ENCODE data around the gene LILRB3.
A peak's percentile ranks its signal among the peaks of the same experiment; 100 is the strongest.

DNA sequence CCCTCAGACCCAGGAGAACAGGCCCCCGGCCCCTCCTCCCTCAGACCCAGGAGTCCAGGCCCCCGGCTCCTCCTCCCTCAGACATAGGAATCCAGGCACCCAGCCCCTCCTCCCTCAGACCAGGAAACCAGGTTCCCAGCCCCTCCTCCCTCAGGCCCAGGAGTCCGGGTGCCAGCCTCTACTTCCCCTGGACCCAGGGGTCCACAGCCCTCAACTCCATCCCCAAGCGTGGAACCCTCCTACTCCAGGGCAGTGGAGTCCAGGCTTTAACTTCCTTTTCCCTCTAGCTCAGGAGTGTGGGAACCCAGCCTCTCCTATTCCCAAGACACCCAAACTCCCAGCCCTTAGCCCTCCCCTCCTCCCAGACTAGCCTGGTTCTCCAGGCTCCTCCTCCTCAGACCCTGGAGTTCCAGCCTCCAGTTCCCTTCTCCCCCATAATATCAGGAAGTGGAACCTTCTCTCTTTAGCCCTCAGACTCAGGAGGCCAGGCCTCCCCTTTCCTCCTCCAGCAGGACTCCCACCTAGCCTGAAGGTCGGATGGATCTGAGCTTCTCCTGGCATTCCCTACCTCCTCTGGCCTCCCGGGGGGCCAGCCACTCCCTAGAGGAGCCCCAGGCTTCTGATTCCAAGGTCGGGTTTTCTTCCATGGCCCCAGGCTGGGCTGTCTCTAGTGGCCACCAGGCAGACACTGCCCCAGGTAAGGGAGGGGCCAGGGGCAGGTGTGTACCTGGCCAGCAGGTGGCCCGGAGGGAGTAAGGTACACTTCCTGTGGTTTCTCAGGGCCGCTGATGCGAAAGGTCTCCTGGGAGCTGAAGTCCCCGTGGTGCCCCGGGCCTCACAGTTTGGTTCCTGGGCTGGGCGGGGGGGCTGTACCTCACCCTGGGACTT, 50.1 kb downstream of the LILRB3 start, which contains the start of gene TMC4:
- TF ChIP-seq, protein P1, sequence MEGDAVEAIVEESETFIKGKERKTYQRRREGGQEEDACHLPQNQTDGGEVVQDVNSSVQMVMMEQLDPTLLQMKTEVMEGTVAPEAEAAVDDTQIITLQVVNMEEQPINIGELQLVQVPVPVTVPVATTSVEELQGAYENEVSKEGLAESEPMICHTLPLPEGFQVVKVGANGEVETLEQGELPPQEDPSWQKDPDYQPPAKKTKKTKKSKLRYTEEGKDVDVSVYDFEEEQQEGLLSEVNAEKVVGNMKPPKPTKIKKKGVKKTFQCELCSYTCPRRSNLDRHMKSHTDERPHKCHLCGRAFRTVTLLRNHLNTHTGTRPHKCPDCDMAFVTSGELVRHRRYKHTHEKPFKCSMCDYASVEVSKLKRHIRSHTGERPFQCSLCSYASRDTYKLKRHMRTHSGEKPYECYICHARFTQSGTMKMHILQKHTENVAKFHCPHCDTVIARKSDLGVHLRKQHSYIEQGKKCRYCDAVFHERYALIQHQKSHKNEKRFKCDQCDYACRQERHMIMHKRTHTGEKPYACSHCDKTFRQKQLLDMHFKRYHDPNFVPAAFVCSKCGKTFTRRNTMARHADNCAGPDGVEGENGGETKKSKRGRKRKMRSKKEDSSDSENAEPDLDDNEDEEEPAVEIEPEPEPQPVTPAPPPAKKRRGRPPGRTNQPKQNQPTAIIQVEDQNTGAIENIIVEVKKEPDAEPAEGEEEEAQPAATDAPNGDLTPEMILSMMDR (conservative IDR thresholded peaks at IDR 0.05; ENCODE audit: low read depth in 2 of 2): peak; percentile 39 to 51
- TF ChIP-seq POLR2AphosphoS5 (IDR thresholded peaks at IDR 0.05; ENCODE audit: low read depth): peak; percentile 58
- TF ChIP-seq EZH2phosphoT487 (IDR thresholded peaks at IDR 0.05; ENCODE audit: unreplicated experiment): no peak
- TF ChIP-seq, protein P2, sequence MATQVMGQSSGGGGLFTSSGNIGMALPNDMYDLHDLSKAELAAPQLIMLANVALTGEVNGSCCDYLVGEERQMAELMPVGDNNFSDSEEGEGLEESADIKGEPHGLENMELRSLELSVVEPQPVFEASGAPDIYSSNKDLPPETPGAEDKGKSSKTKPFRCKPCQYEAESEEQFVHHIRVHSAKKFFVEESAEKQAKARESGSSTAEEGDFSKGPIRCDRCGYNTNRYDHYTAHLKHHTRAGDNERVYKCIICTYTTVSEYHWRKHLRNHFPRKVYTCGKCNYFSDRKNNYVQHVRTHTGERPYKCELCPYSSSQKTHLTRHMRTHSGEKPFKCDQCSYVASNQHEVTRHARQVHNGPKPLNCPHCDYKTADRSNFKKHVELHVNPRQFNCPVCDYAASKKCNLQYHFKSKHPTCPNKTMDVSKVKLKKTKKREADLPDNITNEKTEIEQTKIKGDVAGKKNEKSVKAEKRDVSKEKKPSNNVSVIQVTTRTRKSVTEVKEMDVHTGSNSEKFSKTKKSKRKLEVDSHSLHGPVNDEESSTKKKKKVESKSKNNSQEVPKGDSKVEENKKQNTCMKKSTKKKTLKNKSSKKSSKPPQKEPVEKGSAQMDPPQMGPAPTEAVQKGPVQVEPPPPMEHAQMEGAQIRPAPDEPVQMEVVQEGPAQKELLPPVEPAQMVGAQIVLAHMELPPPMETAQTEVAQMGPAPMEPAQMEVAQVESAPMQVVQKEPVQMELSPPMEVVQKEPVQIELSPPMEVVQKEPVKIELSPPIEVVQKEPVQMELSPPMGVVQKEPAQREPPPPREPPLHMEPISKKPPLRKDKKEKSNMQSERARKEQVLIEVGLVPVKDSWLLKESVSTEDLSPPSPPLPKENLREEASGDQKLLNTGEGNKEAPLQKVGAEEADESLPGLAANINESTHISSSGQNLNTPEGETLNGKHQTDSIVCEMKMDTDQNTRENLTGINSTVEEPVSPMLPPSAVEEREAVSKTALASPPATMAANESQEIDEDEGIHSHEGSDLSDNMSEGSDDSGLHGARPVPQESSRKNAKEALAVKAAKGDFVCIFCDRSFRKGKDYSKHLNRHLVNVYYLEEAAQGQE (IDR thresholded peaks at IDR 0.05; ENCODE audit: unreplicated experiment): no peak
- no peak for TF ChIP-seq CREB1 (CRISPR knock-in tag; IDR thresholded peaks at IDR 0.05; ENCODE audit: low read depth)
- TF ChIP-seq EZH2 (IDR thresholded peaks at IDR 0.05; ENCODE audit: low read depth, unreplicated experiment): no peak
- TF ChIP-seq JUNB (IDR thresholded peaks at IDR 0.05; ENCODE audit: unreplicated experiment): no peak
- TF ChIP-seq, protein P3, sequence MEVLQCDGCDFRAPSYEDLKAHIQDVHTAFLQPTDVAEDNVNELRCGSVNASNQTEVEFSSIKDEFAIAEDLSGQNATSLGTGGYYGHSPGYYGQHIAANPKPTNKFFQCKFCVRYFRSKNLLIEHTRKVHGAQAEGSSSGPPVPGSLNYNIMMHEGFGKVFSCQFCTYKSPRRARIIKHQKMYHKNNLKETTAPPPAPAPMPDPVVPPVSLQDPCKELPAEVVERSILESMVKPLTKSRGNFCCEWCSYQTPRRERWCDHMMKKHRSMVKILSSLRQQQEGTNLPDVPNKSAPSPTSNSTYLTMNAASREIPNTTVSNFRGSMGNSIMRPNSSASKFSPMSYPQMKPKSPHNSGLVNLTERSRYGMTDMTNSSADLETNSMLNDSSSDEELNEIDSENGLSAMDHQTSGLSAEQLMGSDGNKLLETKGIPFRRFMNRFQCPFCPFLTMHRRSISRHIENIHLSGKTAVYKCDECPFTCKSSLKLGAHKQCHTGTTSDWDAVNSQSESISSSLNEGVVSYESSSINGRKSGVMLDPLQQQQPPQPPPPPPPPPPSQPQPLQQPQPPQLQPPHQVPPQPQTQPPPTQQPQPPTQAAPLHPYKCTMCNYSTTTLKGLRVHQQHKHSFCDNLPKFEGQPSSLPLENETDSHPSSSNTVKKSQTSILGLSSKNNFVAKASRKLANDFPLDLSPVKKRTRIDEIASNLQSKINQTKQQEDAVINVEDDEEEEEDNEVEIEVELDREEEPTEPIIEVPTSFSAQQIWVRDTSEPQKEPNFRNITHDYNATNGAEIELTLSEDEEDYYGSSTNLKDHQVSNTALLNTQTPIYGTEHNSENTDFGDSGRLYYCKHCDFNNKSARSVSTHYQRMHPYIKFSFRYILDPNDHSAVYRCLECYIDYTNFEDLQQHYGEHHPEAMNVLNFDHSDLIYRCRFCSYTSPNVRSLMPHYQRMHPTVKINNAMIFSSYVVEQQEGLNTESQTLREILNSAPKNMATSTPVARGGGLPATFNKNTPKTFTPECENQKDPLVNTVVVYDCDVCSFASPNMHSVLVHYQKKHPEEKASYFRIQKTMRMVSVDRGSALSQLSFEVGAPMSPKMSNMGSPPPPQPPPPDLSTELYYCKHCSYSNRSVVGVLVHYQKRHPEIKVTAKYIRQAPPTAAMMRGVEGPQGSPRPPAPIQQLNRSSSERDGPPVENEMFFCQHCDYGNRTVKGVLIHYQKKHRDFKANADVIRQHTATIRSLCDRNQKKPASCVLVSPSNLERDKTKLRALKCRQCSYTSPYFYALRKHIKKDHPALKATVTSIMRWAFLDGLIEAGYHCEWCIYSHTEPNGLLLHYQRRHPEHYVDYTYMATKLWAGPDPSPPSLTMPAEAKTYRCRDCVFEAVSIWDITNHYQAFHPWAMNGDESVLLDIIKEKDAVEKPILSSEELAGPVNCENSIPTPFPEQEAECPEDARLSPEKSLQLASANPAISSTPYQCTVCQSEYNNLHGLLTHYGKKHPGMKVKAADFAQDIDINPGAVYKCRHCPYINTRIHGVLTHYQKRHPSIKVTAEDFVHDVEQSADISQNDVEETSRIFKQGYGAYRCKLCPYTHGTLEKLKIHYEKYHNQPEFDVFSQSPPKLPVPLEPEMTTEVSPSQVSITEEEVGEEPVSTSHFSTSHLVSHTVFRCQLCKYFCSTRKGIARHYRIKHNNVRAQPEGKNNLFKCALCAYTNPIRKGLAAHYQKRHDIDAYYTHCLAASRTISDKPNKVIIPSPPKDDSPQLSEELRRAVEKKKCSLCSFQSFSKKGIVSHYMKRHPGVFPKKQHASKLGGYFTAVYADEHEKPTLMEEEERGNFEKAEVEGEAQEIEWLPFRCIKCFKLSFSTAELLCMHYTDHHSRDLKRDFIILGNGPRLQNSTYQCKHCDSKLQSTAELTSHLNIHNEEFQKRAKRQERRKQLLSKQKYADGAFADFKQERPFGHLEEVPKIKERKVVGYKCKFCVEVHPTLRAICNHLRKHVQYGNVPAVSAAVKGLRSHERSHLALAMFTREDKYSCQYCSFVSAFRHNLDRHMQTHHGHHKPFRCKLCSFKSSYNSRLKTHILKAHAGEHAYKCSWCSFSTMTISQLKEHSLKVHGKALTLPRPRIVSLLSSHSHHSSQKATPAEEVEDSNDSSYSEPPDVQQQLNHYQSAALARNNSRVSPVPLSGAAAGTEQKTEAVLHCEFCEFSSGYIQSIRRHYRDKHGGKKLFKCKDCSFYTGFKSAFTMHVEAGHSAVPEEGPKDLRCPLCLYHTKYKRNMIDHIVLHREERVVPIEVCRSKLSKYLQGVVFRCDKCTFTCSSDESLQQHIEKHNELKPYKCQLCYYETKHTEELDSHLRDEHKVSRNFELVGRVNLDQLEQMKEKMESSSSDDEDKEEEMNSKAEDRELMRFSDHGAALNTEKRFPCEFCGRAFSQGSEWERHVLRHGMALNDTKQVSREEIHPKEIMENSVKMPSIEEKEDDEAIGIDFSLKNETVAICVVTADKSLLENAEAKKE (CRISPR knock-in tag; IDR thresholded peaks at IDR 0.05): 0 out of 2 replicates have a peak, but pooled peaks have one; percentile 19
- TF ChIP-seq, protein P4, sequence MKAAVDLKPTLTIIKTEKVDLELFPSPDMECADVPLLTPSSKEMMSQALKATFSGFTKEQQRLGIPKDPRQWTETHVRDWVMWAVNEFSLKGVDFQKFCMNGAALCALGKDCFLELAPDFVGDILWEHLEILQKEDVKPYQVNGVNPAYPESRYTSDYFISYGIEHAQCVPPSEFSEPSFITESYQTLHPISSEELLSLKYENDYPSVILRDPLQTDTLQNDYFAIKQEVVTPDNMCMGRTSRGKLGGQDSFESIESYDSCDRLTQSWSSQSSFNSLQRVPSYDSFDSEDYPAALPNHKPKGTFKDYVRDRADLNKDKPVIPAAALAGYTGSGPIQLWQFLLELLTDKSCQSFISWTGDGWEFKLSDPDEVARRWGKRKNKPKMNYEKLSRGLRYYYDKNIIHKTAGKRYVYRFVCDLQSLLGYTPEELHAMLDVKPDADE (IDR thresholded peaks at IDR 0.05): peak; percentile 78
- TF ChIP-seq ZNF331 (CRISPR knock-in tag; IDR thresholded peaks at IDR 0.05; ENCODE audit: low read depth): no peak
- TF ChIP-seq NANOG (IDR thresholded peaks at IDR 0.05; ENCODE audit: borderline replicate concordance): no peak

Measured in GM23338 (cell line).